Breast epithelium (tissue), 3 donors: ENCODE measurements around the gene TTC17.

Experiments used
- CTCF ChIP-seq, 3 donors: fragments of 450-650 bp; IDR thresholded peaks; one replicate each; pipeline ENCODE4 v1.5.1; 2016 to 2017; ENCODE audit warnings: antibody characterized with exemption in 3 of 3, mild to moderate bottlenecking in 3 of 3, moderate library complexity in 3 of 3
- POLR2AphosphoS5 ChIP-seq, 3 donors: sonication (generic); formaldehyde crosslinking; IDR thresholded peaks; one replicate each; pipeline ENCODE4 v1.6.1; 2017; ENCODE audit warnings: antibody characterized with exemption in 3 of 3

- TF ChIP-seq POLR2AphosphoS5 (IDR thresholded peaks at IDR 0.05) (no peak), CTCF (IDR thresholded peaks at IDR 0.05) (no peak)
Observed at GRCh38 chr11:43408277-43408676, 49.6 kb downstream of the TTC17 start.
